HL-60 (cell line): Measurements from ENCODE around the gene LAMC2.

Experiments
- DNase-seq, 2 experiments: peaks; one replicate each; pipeline ENCODE4 v3.0.0-alpha.2; 2010 to 2020; ENCODE audit warnings: low read depth in 1 of 2, low spot score in 1 of 2
- H3K27ac ChIP-seq: fragments of 250-450 bp; sonication (Bioruptor Pico); replicated peaks from 2 replicates; pipeline ENCODE4 v1.5.1; 2020; ENCODE audit warnings: mild to moderate bottlenecking, moderate library complexity
- H3K27me3 ChIP-seq: fragments of 250-450 bp; sonication (Bioruptor Pico); 2 replicates; pipeline ENCODE4 v1.5.1; 2021; ENCODE audit warnings: mild to moderate bottlenecking, moderate library complexity; ENCODE audit not compliant: insufficient read depth, poor library complexity, severe bottlenecking
- H3K4me3 ChIP-seq: replicated peaks from 2 replicates; pipeline ENCODE4 v1.5.1; 2011; ENCODE audit warnings: mild to moderate bottlenecking, control low read depth, low read length; ENCODE audit not compliant: insufficient read depth
- GABPA ChIP-seq: IDR thresholded peaks from 2 replicates; pipeline ENCODE4 v1.6.1; 2012; ENCODE audit warnings: low read depth
- POLR2AphosphoS5 ChIP-seq: IDR thresholded peaks from 2 replicates; pipeline ENCODE4 v1.6.1; 2012; ENCODE audit warnings: low read depth
- SPI1 ChIP-seq: IDR thresholded peaks from 2 replicates; pipeline ENCODE4 v1.6.1; 2012; ENCODE audit warnings: low read depth, mild to moderate bottlenecking, borderline replicate concordance
- TF ChIP-seq, protein P1 (sequence below): IDR thresholded peaks from 2 replicates; pipeline ENCODE4 v1.6.1; 2012; ENCODE audit warnings: low read depth; ENCODE audit not compliant: insufficient replicate concordance
- TF ChIP-seq, protein P2 (sequence below): IDR thresholded peaks from one replicate; pipeline ENCODE4 v1.5.1; 2011; ENCODE audit warnings: low read length, control low read depth, inconsistent platforms; ENCODE audit not compliant: insufficient read depth

LAMC2 gene

GRCh38 chr1:183291802-183292514 lies 105.9 kb downstream of the LAMC2 start:
- H3K4me3 ChIP-seq: no peak overlapping the region

DNA sequence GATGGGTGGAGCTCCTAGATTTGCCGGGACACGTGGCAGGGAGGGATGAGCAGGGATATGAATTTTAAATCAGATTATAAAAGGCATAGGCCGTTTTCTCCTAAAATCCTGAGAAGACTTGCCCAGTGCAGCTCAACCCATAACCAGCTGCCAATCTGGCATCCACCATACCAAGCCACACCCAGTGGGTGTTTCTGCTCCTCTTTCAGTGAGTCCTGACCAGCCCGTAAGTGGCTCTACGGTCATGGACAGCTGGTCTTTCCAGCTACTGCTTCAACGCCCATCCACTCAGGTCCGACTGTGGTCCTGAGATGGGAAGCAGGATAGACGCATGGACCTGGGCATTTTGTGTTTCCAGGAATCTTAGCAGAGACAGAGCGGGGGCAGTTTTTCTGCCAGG lies 107.2 kb downstream of the LAMC2 start:
- Histone ChIP-seq H3K27me3 (no peaks in the 10 kb centered on the region), H3K4me3 (no peak overlapping the region), H3K27ac (no peak overlapping the region)
- DNase-seq: no peak
- TF ChIP-seq SPI1 (no peak), POLR2AphosphoS5 (no peak), GABPA (no peak)
- TF ChIP-seq, protein P1, sequence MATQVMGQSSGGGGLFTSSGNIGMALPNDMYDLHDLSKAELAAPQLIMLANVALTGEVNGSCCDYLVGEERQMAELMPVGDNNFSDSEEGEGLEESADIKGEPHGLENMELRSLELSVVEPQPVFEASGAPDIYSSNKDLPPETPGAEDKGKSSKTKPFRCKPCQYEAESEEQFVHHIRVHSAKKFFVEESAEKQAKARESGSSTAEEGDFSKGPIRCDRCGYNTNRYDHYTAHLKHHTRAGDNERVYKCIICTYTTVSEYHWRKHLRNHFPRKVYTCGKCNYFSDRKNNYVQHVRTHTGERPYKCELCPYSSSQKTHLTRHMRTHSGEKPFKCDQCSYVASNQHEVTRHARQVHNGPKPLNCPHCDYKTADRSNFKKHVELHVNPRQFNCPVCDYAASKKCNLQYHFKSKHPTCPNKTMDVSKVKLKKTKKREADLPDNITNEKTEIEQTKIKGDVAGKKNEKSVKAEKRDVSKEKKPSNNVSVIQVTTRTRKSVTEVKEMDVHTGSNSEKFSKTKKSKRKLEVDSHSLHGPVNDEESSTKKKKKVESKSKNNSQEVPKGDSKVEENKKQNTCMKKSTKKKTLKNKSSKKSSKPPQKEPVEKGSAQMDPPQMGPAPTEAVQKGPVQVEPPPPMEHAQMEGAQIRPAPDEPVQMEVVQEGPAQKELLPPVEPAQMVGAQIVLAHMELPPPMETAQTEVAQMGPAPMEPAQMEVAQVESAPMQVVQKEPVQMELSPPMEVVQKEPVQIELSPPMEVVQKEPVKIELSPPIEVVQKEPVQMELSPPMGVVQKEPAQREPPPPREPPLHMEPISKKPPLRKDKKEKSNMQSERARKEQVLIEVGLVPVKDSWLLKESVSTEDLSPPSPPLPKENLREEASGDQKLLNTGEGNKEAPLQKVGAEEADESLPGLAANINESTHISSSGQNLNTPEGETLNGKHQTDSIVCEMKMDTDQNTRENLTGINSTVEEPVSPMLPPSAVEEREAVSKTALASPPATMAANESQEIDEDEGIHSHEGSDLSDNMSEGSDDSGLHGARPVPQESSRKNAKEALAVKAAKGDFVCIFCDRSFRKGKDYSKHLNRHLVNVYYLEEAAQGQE: no peak
- TF ChIP-seq, protein P2, sequence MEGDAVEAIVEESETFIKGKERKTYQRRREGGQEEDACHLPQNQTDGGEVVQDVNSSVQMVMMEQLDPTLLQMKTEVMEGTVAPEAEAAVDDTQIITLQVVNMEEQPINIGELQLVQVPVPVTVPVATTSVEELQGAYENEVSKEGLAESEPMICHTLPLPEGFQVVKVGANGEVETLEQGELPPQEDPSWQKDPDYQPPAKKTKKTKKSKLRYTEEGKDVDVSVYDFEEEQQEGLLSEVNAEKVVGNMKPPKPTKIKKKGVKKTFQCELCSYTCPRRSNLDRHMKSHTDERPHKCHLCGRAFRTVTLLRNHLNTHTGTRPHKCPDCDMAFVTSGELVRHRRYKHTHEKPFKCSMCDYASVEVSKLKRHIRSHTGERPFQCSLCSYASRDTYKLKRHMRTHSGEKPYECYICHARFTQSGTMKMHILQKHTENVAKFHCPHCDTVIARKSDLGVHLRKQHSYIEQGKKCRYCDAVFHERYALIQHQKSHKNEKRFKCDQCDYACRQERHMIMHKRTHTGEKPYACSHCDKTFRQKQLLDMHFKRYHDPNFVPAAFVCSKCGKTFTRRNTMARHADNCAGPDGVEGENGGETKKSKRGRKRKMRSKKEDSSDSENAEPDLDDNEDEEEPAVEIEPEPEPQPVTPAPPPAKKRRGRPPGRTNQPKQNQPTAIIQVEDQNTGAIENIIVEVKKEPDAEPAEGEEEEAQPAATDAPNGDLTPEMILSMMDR: no peak

More at GRCh38 chr1:183291802-183292514, 105.9 kb downstream of the LAMC2 start:
- TF ChIP-seq, protein P1: no peak
- TF ChIP-seq POLR2AphosphoS5: no peak
- TF ChIP-seq SPI1: no peak
- TF ChIP-seq, protein P2: no peak
- no peak for TF ChIP-seq GABPA
- DNase-seq: no peak
- no peaks in the 10 kb centered on the region for H3K27me3 ChIP-seq
- no peak overlapping the region for H3K27ac ChIP-seq

GRCh38 chr1:183293876-183294275 lies 107.8 kb downstream of the LAMC2 start:
- TF ChIP-seq, protein P1: no peak
- TF ChIP-seq GABPA (no peak), POLR2AphosphoS5 (no peak), SPI1 (no peak)
- TF ChIP-seq, protein P2: no peak
- Histone ChIP-seq H3K4me3 (no peak overlapping the region), H3K27me3 (no peaks in the 10 kb centered on the region), H3K27ac (no peak overlapping the region)
- DNase-seq: no peak
